GM12874 (cell line): ENCODE results near the gene ATP5IF1.

Experiments used
- CTCF ChIP-seq: IDR thresholded peaks from 2 replicates; pipeline ENCODE4 v1.5.1; 2011; ENCODE audit warnings: low read depth, mild to moderate bottlenecking, control low read depth, low read length, moderate library complexity; ENCODE audit not compliant: insufficient read depth

The ATP5IF1 gene

GRCh38 chr1:28259252-28259933 is 23.5 kb downstream of the ATP5IF1 start, which contains the start of gene SESN2:
TSS of gene SESN2 (plus strand) at chr1:28259518. CDS start at chr1:28259848, 330 bp downstream.
- no peak for TF ChIP-seq CTCF

- TF ChIP-seq CTCF: no peak
These were observed 24.2 kb downstream of the ATP5IF1 start for GRCh38 chr1:28259934-28260802.

GRCh38 chr1:28260803-28261174 is 24.9 kb downstream of the ATP5IF1 start:
- no peak for TF ChIP-seq CTCF

GRCh38 chr1:28264897-28265296 is 29.0 kb downstream of the ATP5IF1 start:
- TF ChIP-seq CTCF: no peak

GRCh38 chr1:28265577-28265976 is 29.7 kb downstream of the ATP5IF1 start:
- no peak for TF ChIP-seq CTCF

GRCh38 chr1:28266920-28267322 is 31.0 kb downstream of the ATP5IF1 start:
- TF ChIP-seq CTCF: no peak

- TF ChIP-seq CTCF: no peak
These were observed 31.7 kb downstream of the ATP5IF1 start for GRCh38 chr1:28267633-28268032.
